IMR-90 (cell line): ENCODE measurements around the gene HMCN1. TPM values are rescaled to one million over a fixed set of nuclear protein-coding genes. Genes with fewer than 3 reads are reported as not detected.

Source experiments
- ATAC-seq: fragments of 200-7000 bp; cut with Tn5 transposase; 2 replicates; pipeline ENCODE4 v1.9.1; 2020; ENCODE audit warnings: low read depth, mild to moderate bottlenecking, moderate library complexity
- BruUV-seq: library from RNA; stranded (reverse); fragments of 400-500 nt; replicated peaks from 2 replicates; lab custom pipeline; 2021; lab: Mats Ljungman, UMichigan
- CTCF ChIA-PET: fragments of 300-600 bp; formaldehyde crosslinking; extraction: SDS; loops from one replicate; lab custom pipeline; 2021; ENCODE audit warnings: antibody characterized with exemption; lab: Yijun Ruan, JAX
- POLR2A ChIA-PET: fragments of 300-600 bp; sonication (Branson Sonifier 250); formaldehyde crosslinking; loops from one replicate; lab custom pipeline; 2022; ENCODE audit warnings: antibody characterized with exemption; ENCODE audit not compliant: unreplicated experiment; lab: Charles Lee
- DNase-seq: peaks from one replicate; pipeline ENCODE4 v3.0.0; 2013
- H2AFZ ChIP-seq: replicated peaks from 2 replicates; pipeline ENCODE3; 2013; ENCODE audit warnings: low read length, mild to moderate bottlenecking; ENCODE audit not compliant: poor library complexity
- H2AK5ac ChIP-seq: 2 replicates; pipeline ENCODE4 v1.6.1; 2013; ENCODE audit warnings: low read depth, low read length, inconsistent platforms
- H2AK9ac ChIP-seq: replicated peaks from 2 replicates; pipeline ENCODE3; 2013; ENCODE audit warnings: mild to moderate bottlenecking, low read depth, low read length, moderate library complexity; ENCODE audit not compliant: poor library complexity
- H2BK120ac ChIP-seq: 2 replicates; pipeline ENCODE4 v1.6.1; 2013; ENCODE audit warnings: low read depth, low read length, inconsistent platforms
- H2BK15ac ChIP-seq: 3 replicates; pipeline ENCODE4 v1.6.1; 2013; ENCODE audit warnings: low read depth, low read length, inconsistent platforms
- H2BK20ac ChIP-seq: 2 replicates; pipeline ENCODE4 v1.6.1; 2013; ENCODE audit warnings: low read depth, mild to moderate bottlenecking, inconsistent platforms, low read length, moderate library complexity
- H2BK5ac ChIP-seq: 2 replicates; pipeline ENCODE4 v1.6.1; 2013; ENCODE audit warnings: mild to moderate bottlenecking, low read depth, low read length, inconsistent platforms; ENCODE audit not compliant: poor library complexity, severe bottlenecking
- H3K14ac ChIP-seq: replicated peaks from 2 replicates; pipeline ENCODE4 v1.6.1; 2013; ENCODE audit warnings: low read depth, low read length, inconsistent platforms
- H3K18ac ChIP-seq: 2 replicates; pipeline ENCODE4 v1.6.1; 2013; ENCODE audit warnings: low read depth, low read length, control low read depth
- H3K23ac ChIP-seq: 2 replicates; pipeline ENCODE4 v1.6.1; 2013; ENCODE audit warnings: low read depth, low read length, inconsistent platforms
- H3K27ac ChIP-seq: 2 replicates; pipeline ENCODE4 v1.5.1; 2013; ENCODE audit warnings: mild to moderate bottlenecking, control low read depth, low read length; ENCODE audit not compliant: insufficient read depth
- H3K27me3 ChIP-seq: 2 replicates; pipeline ENCODE4 v1.6.1; 2013; ENCODE audit warnings: low read length; ENCODE audit not compliant: control insufficient read depth, insufficient read depth
- H3K36me3 ChIP-seq: 2 replicates; pipeline ENCODE4 v1.6.1; 2013; ENCODE audit warnings: low read length, mixed read lengths; ENCODE audit not compliant: control insufficient read depth, insufficient read depth
- H3K4ac ChIP-seq: 2 replicates; pipeline ENCODE4 v1.6.1; 2013; ENCODE audit warnings: low read depth, low read length, inconsistent platforms
- H3K4me1 ChIP-seq: 2 replicates; pipeline ENCODE4 v1.6.1; 2013; ENCODE audit warnings: low read length, mixed read lengths; ENCODE audit not compliant: control insufficient read depth, insufficient read depth
- H3K4me2 ChIP-seq: 2 replicates; pipeline ENCODE4 v1.6.1; 2013; ENCODE audit warnings: low read depth, mild to moderate bottlenecking, control low read depth, low read length, moderate library complexity
- H3K4me3 ChIP-seq: 2 replicates; pipeline ENCODE4 v1.5.1; 2013; ENCODE audit warnings: low read depth, mild to moderate bottlenecking, control low read depth, low read length, moderate library complexity; ENCODE audit not compliant: insufficient read depth
- H3K56ac ChIP-seq: 2 replicates; pipeline ENCODE4 v1.6.1; 2013; ENCODE audit warnings: low read length, inconsistent platforms; ENCODE audit not compliant: insufficient read depth; ENCODE audit errors: extremely low read depth
- H3K79me1 ChIP-seq, 2 experiments: 2 replicates each; pipeline ENCODE4 v1.6.1; 2013; ENCODE audit warnings: low read length in 2 of 2, inconsistent platforms in 1 of 2, low read depth in 1 of 2
- H3K9ac ChIP-seq: 2 replicates; pipeline ENCODE4 v1.6.1; 2013; ENCODE audit warnings: low read depth, low read length, control low read depth
- H3K9me1 ChIP-seq: 2 replicates; pipeline ENCODE4 v1.6.1; 2013; ENCODE audit warnings: low read length, inconsistent platforms; ENCODE audit not compliant: insufficient read depth
- H3K9me3 ChIP-seq: 2 replicates; pipeline ENCODE4 v1.6.1; 2013; ENCODE audit warnings: low read length; ENCODE audit not compliant: control insufficient read depth, insufficient read depth
- H4K20me1 ChIP-seq: 2 replicates; pipeline ENCODE4 v1.6.1; 2013; ENCODE audit warnings: low read length, inconsistent platforms; ENCODE audit not compliant: insufficient read depth
- H4K5ac ChIP-seq: 2 replicates; pipeline ENCODE4 v1.6.1; 2013; ENCODE audit warnings: mild to moderate bottlenecking, low read depth, low read length, control low read depth
- H4K8ac ChIP-seq, 2 experiments: 2 replicates each; pipeline ENCODE4 v1.6.1; 2013; ENCODE audit warnings: low read depth in 2 of 2, low read length in 2 of 2, control low read depth in 1 of 2, inconsistent platforms in 1 of 2
- H4K91ac ChIP-seq: 2 replicates; pipeline ENCODE4 v1.6.1; 2013; ENCODE audit warnings: low read depth, low read length, inconsistent platforms; ENCODE audit not compliant: insufficient read depth
- BHLHE40 ChIP-seq: fragments of 150-350 bp; IDR thresholded peaks from 2 replicates; pipeline ENCODE4 v1.6.1; 2016; ENCODE audit warnings: mild to moderate bottlenecking, low read depth, low read length
- CEBPB ChIP-seq: IDR thresholded peaks from 2 replicates; pipeline ENCODE4 v1.6.1; 2012; ENCODE audit warnings: low read depth, low read length, improper control_type of control experiment
- CHD1 ChIP-seq: IDR thresholded peaks from 2 replicates; pipeline ENCODE4 v1.6.1; 2012; ENCODE audit warnings: low read depth, low read length, improper control_type of control experiment
- FOS ChIP-seq: fragments of 150-350 bp; IDR thresholded peaks from 2 replicates; pipeline ENCODE4 v1.6.1; 2016; ENCODE audit warnings: low read depth, low read length
- MAFK ChIP-seq: IDR thresholded peaks from 2 replicates; pipeline ENCODE4 v1.6.1; 2012; ENCODE audit warnings: low read depth, low read length, improper control_type of control experiment
- MXI1 ChIP-seq: IDR thresholded peaks from 2 replicates; pipeline ENCODE4 v1.6.1; 2012; ENCODE audit warnings: low read depth, mild to moderate bottlenecking, low read length, moderate library complexity, borderline replicate concordance
- NFE2L2 ChIP-seq: fragments of 150-350 bp; IDR thresholded peaks from 2 replicates; pipeline ENCODE4 v1.6.1; 2016; ENCODE audit warnings: low read depth, mild to moderate bottlenecking, low read length
- POLR2A ChIP-seq: IDR thresholded peaks from 2 replicates; pipeline ENCODE4 v1.6.1; 2012; ENCODE audit warnings: mild to moderate bottlenecking, low read depth, low read length
- RAD21 ChIP-seq: IDR thresholded peaks from 2 replicates; pipeline ENCODE4 v1.6.1; 2012; ENCODE audit warnings: low read length, improper control_type of control experiment
- RCOR1 ChIP-seq: IDR thresholded peaks from 2 replicates; pipeline ENCODE4 v1.6.1; 2012; ENCODE audit warnings: mild to moderate bottlenecking, low read length, improper control_type of control experiment; ENCODE audit not compliant: insufficient replicate concordance
- RFX5 ChIP-seq: IDR thresholded peaks from 2 replicates; pipeline ENCODE4 v1.8.0; 2012; ENCODE audit warnings: low read depth, mild to moderate bottlenecking, low read length, moderate library complexity
- SMC3 ChIP-seq: fragments of 150-350 bp; IDR thresholded peaks from 2 replicates; pipeline ENCODE4 v1.6.1; 2016; ENCODE audit warnings: low read depth, mild to moderate bottlenecking, antibody characterized with exemption, low read length, moderate library complexity
- dilution Hi-C: fragments of 300-500 bp; cut with HindIII; formaldehyde crosslinking; loops from one replicate; pipeline ENCODE4 v1.14.3; 2018; ENCODE audit warnings: low sequenced_read_pairs; ENCODE audit not compliant: unreplicated experiment
- in situ Hi-C: fragments of 300-500 bp; cut with MboI; formaldehyde crosslinking; loops from 3 replicates; pipeline ENCODE4 v1.14.3; 2019; ENCODE audit warnings: low sequenced_read_pairs, inconsistent platforms, mixed read lengths
- intact Hi-C: fragments of 100-400 bp; cut with micrococcal nuclease; formaldehyde crosslinking; loops from 2 replicates; pipeline ENCODE4 v1.10.0; 2022
- polyA plus RNA-seq, 3 experiments: library from polyadenylated mRNA; depleted of rRNA; stranded (reverse); fragments of >200 nt; gene quantifications; 2 replicates each; pipeline ENCODE4 v1.2.3, GENCODE V29; 2012; ENCODE audit warnings: low replicate concordance in 1 of 3
- total RNA-seq: library from RNA; depleted of rRNA; stranded (reverse); fragments of >200 nt; gene quantifications from 2 replicates; pipeline ENCODE4 v1.2.3, GENCODE V29; 2012
- TF ChIP-seq, protein P1 (sequence below): conservative IDR thresholded peaks from 2 replicates; pipeline ENCODE4 v1.5.1; 2012; ENCODE audit warnings: mild to moderate bottlenecking, low read depth, low read length, improper control_type of control experiment
- TF ChIP-seq, protein P2 (sequence below): fragments of 150-350 bp; IDR thresholded peaks from 2 replicates; pipeline ENCODE4 v1.6.1; 2017; ENCODE audit warnings: mild to moderate bottlenecking, antibody characterized with exemption, low read length, low read depth

The HMCN1 gene
- total and polyA plus RNA-seq, 2 of the 4 experiments (the other 2 are of a cell fraction) = 6.1 to 11.7 TPM

DNA sequence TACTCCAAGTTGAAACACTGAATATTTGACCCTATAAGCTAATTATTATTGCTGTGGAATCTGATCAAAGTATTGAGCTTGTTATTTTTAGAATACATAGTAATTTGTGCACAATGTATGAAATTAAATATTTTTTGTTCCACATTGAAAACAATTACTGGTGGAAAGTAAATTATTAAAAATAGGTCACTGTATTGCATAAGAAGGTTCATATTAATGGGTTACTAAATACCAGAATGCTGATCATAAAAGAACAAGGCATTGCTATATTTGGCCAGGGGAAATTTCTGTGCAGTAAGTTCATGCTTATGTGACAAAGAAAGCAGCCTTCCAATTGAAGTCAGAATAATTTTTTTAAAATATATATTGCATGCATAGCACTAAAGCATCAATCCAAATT, 481.4 kb downstream of the HMCN1 start:
- intact Hi-C loops = no loop called here
- Histone ChIP-seq H2BK120ac (no peak overlapping the region), H3K9ac (no peak overlapping the region), H2AK9ac (no peak overlapping the region), H3K27me3 (no peaks in the 10 kb centered on the region), H2BK20ac (no peak overlapping the region), H3K4me1 (no peaks in the 10 kb centered on the region), H3K9me1 (no peaks in the 10 kb centered on the region), H3K4me2 (no peak overlapping the region), H4K20me1 (no peaks in the 10 kb centered on the region), H4K8ac (no peak overlapping the region), H4K5ac (no peak overlapping the region), H2AFZ (no peak overlapping the region), H3K36me3 (no peaks in the 10 kb centered on the region), H2BK5ac (no peak overlapping the region), H3K79me1 (no peaks in the 10 kb centered on the region), H2BK15ac (no peak overlapping the region), H3K4ac (no peak overlapping the region), H2AK5ac (no peak overlapping the region), H3K56ac (no peak overlapping the region), H3K9me3 (no peaks in the 10 kb centered on the region), H3K14ac (no peak overlapping the region), H3K27ac (no peak overlapping the region), H3K4me3 (no peak overlapping the region), H4K91ac (no peak overlapping the region), H3K18ac (no peak overlapping the region), H3K23ac (no peak overlapping the region)
- ChIA-PET CTCF (no interaction called here), POLR2A (no interaction called here)
- no TSS peak for BruUV-seq
- dilution Hi-C loops = no loop called here
- TF ChIP-seq, protein P1, sequence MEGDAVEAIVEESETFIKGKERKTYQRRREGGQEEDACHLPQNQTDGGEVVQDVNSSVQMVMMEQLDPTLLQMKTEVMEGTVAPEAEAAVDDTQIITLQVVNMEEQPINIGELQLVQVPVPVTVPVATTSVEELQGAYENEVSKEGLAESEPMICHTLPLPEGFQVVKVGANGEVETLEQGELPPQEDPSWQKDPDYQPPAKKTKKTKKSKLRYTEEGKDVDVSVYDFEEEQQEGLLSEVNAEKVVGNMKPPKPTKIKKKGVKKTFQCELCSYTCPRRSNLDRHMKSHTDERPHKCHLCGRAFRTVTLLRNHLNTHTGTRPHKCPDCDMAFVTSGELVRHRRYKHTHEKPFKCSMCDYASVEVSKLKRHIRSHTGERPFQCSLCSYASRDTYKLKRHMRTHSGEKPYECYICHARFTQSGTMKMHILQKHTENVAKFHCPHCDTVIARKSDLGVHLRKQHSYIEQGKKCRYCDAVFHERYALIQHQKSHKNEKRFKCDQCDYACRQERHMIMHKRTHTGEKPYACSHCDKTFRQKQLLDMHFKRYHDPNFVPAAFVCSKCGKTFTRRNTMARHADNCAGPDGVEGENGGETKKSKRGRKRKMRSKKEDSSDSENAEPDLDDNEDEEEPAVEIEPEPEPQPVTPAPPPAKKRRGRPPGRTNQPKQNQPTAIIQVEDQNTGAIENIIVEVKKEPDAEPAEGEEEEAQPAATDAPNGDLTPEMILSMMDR = no peak
- TF ChIP-seq FOS (no peak), NFE2L2 (no peak), RAD21 (no peak), RFX5 (no peak), MXI1 (no peak), SMC3 (no peak), BHLHE40 (no peak), POLR2A (no peak), RCOR1 (no peak), MAFK (no peak), CEBPB (no peak), CHD1 (no peak)
- TF ChIP-seq, protein P2, sequence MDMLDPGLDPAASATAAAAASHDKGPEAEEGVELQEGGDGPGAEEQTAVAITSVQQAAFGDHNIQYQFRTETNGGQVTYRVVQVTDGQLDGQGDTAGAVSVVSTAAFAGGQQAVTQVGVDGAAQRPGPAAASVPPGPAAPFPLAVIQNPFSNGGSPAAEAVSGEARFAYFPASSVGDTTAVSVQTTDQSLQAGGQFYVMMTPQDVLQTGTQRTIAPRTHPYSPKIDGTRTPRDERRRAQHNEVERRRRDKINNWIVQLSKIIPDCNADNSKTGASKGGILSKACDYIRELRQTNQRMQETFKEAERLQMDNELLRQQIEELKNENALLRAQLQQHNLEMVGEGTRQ = no peak
- DNase-seq (no peak), ATAC-seq (no peak)
- in situ Hi-C loops = no loop called here
